ENCODE measurements around the gene TBL1Y.

GRCh38 chrY:6983221-6983620 lies 72.7 kb downstream of the TBL1Y start:
- TF ChIP-seq EZH2 (IDR thresholded peaks at IDR 0.05; ENCODE audit: borderline replicate concordance, low read length) (no peak), CTCF (conservative IDR thresholded peaks at IDR 0.05 in 1 of 2, IDR thresholded peaks at IDR 0.05 in 1 of 2; ENCODE audit: extremely low read depth in 1 of 2, insufficient read depth in 1 of 2, low read depth in 1 of 2, low read length in 2 of 2) (no peak)

All from mammary epithelial cell (primary cell).